OCI-LY1 (cell line): ENCODE data around the gene CLEC16A.

Source experiments
- EZH2 ChIP-seq: fragments of 200-600 bp; sonication (generic), shearing (Covaris generic); IDR thresholded peaks from 2 replicates; pipeline ENCODE4 v1.8.0; 2017; ENCODE audit warnings: borderline replicate concordance, mixed run types, mild to moderate bottlenecking, antibody characterized with exemption, low read length, moderate library complexity, mixed read lengths
- TF ChIP-seq, protein P1 (sequence below): fragments of 200-600 bp; sonication (generic), shearing (Covaris generic); IDR thresholded peaks from 2 replicates; pipeline ENCODE4 v1.5.1; 2017; ENCODE audit warnings: mild to moderate bottlenecking, antibody characterized with exemption, low read length, moderate library complexity, mixed read lengths

DNA sequence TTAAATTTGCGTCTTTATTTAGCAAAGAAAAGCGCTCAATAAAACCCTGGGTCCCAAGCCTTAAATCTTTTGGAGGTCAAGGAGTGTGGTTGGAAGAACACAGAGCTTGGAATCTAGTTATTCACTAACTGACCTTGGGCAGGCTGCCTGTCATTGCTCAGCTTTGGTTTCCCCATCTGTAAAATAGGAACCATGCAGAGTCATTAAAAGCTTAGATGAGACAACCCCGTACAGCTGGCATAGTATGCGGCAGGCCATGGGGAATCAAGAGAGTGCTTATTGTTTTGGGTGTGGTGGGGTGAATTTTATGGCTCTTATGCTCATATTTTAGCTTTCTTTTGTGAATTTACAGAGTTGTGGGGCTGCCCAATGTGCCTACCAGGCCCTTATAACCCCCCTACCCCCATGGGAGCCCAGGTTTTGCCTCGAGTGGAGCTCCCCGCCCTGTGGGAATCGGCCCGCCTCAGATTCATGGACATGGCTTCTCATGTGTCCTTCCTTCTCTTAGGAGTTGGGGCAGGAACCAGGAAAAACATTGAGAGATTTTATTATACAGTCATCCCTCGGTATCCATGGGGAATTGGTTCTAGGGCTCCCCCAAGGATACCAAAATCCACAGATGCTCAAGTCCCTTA is 113.5 kb downstream of the CLEC16A start:
- TF ChIP-seq EZH2, result no peak
- TF ChIP-seq, protein P1, sequence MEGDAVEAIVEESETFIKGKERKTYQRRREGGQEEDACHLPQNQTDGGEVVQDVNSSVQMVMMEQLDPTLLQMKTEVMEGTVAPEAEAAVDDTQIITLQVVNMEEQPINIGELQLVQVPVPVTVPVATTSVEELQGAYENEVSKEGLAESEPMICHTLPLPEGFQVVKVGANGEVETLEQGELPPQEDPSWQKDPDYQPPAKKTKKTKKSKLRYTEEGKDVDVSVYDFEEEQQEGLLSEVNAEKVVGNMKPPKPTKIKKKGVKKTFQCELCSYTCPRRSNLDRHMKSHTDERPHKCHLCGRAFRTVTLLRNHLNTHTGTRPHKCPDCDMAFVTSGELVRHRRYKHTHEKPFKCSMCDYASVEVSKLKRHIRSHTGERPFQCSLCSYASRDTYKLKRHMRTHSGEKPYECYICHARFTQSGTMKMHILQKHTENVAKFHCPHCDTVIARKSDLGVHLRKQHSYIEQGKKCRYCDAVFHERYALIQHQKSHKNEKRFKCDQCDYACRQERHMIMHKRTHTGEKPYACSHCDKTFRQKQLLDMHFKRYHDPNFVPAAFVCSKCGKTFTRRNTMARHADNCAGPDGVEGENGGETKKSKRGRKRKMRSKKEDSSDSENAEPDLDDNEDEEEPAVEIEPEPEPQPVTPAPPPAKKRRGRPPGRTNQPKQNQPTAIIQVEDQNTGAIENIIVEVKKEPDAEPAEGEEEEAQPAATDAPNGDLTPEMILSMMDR, result no peak
